Keratinocyte (primary cell): ENCODE measurements around the gene TMEM52B. TPM values are rescaled to one million over a fixed set of nuclear protein-coding genes. Genes with fewer than 3 reads are reported as not detected.

Experiments used
- DNase-seq: peaks from one replicate; pipeline ENCODE4 v3.0.0-alpha.2; 2011; ENCODE audit warnings: low read depth, missing footprints, low spot score
- FAIRE-seq: peaks from 2 replicates; lab custom pipeline; 2011; peaks lifted over from hg19 to GRCh38; lab: Jason Lieb, UNC
- H2AFZ ChIP-seq: 2 replicates; pipeline ENCODE4 v1.6.0; 2012; ENCODE audit warnings: low read length, control low read depth, inconsistent platforms; ENCODE audit not compliant: control insufficient read depth
- H3K27ac ChIP-seq: 2 replicates; pipeline ENCODE4 v1.5.1; 2011; ENCODE audit warnings: low read length; ENCODE audit not compliant: control insufficient read depth, insufficient read depth
- H3K27me3 ChIP-seq: 3 replicates; pipeline ENCODE4 v1.6.0; 2011; ENCODE audit warnings: low read length; ENCODE audit not compliant: control insufficient read depth, insufficient read depth; ENCODE audit errors: extremely low read depth
- H3K36me3 ChIP-seq, 2 experiments: 2 replicates in 1 of 2; 3 replicates in 1 of 2; pipeline ENCODE4 v1.5.1; 2011; ENCODE audit warnings: low read length in 2 of 2, mild to moderate bottlenecking in 1 of 2; ENCODE audit not compliant: control insufficient read depth in 2 of 2, insufficient read depth in 2 of 2; ENCODE audit errors: extremely low read depth in 1 of 2
- H3K4me1 ChIP-seq: 3 replicates; pipeline ENCODE4 v1.5.1; 2011; ENCODE audit warnings: low read length; ENCODE audit not compliant: control insufficient read depth, insufficient read depth; ENCODE audit errors: extremely low read depth
- H3K4me2 ChIP-seq: 3 replicates; pipeline ENCODE4 v1.6.0; 2011; ENCODE audit warnings: low read depth, low read length; ENCODE audit not compliant: control insufficient read depth, insufficient read depth; ENCODE audit errors: extremely low read depth
- H3K4me3 ChIP-seq, 3 experiments: fragments of 200-600 bp in 1 of 3; sonication (generic) in 1 of 3; 2 replicates in 2 of 3; 3 replicates in 1 of 3; pipeline ENCODE4 v1.5.1; 2011 to 2016; ENCODE audit warnings: low read length in 3 of 3, mild to moderate bottlenecking in 3 of 3, control low read depth in 2 of 3, inconsistent platforms in 1 of 3, low read depth in 1 of 3, mixed read lengths in 1 of 3, mixed run types in 1 of 3, moderate library complexity in 1 of 3; ENCODE audit not compliant: control insufficient read depth in 2 of 3, insufficient read depth in 2 of 3; ENCODE audit errors: extremely low read depth in 1 of 3
- H3K79me2 ChIP-seq: 2 replicates; pipeline ENCODE4 v1.6.0; 2012; ENCODE audit warnings: low read length; ENCODE audit not compliant: control insufficient read depth, insufficient read depth
- H3K9ac ChIP-seq: 3 replicates; pipeline ENCODE4 v1.6.0; 2011; ENCODE audit warnings: low read length; ENCODE audit not compliant: control insufficient read depth, insufficient read depth; ENCODE audit errors: extremely low read depth
- H3K9me1 ChIP-seq: 3 replicates; pipeline ENCODE4 v1.6.0; 2011; ENCODE audit warnings: low read length; ENCODE audit not compliant: control insufficient read depth, insufficient read depth; ENCODE audit errors: extremely low read depth
- H3K9me3 ChIP-seq: 2 replicates; pipeline ENCODE4 v1.5.1; 2012; ENCODE audit warnings: low read depth, low read length; ENCODE audit not compliant: control insufficient read depth
- H4K20me1 ChIP-seq: 3 replicates; pipeline ENCODE4 v1.6.0; 2011; ENCODE audit warnings: low read length; ENCODE audit not compliant: control insufficient read depth, insufficient read depth; ENCODE audit errors: extremely low read depth
- CTCF ChIP-seq, 3 experiments: IDR thresholded peaks in 1 of 3; conservative IDR thresholded peaks in 1 of 3; optimal IDR thresholded peaks in 1 of 3; 2 replicates in 2 of 3; 3 replicates in 1 of 3; pipeline versions ENCODE3 to v1.5.1; 2011; ENCODE audit warnings: low read length in 3 of 3, mild to moderate bottlenecking in 3 of 3, moderate library complexity in 2 of 3, control low read depth in 1 of 3, inconsistent platforms in 1 of 3; ENCODE audit not compliant: insufficient read depth in 2 of 3; ENCODE audit errors: extremely low read depth in 1 of 3
- EZH2 ChIP-seq: IDR thresholded peaks from one replicate; pipeline ENCODE4 v1.6.1; 2012; ENCODE audit warnings: inconsistent platforms, mild to moderate bottlenecking, low read length, moderate library complexity
- dilution Hi-C: fragments of 300-500 bp; cut with MboI; formaldehyde crosslinking; loops from one replicate; pipeline ENCODE4 v1.7.0; 2020; ENCODE audit warnings: low sequenced_read_pairs; ENCODE audit not compliant: extremely low pct_ligation_motif_present
- polyA plus RNA-seq, 5 experiments: library from polyadenylated mRNA; depleted of rRNA in 3 of 5; stranded (reverse) in 3 of 5; stranded (forward) in 1 of 5; unstranded in 1 of 5; fragments of >200 nt; gene quantifications; 1 replicate in 1 of 5; 2 replicates in 3 of 5; 3 replicates in 1 of 5; pipeline versions ENCODE4 v1.2.1 to v1.2.3, GENCODE V29; 2011 to 2012; ENCODE audit warnings: missing spikeins in 2 of 5, low read depth in 1 of 5, low replicate concordance in 1 of 5

TMEM52B gene
- polyA plus RNA-seq, 1 donor (not counting 4 experiments of a cell fraction or from before 2014, with no cell fraction given): not detected

GRCh38 chr12:10159280-10159679 is 19.6 kb upstream of the TMEM52B start:
- no peak overlapping the region for H3K27ac ChIP-seq
- dilution Hi-C loops: no loop called here
- no peaks in the 10 kb centered on the region for H3K36me3 ChIP-seq
- H3K4me2 ChIP-seq: no peak overlapping the region
- no peak overlapping the region for H3K4me3 ChIP-seq
- H3K9me1 ChIP-seq: no peaks in the 10 kb centered on the region
- H3K4me1 ChIP-seq: peaks cover 5% of the 10 kb centered on the region
- no peaks in the 10 kb centered on the region for H3K9me3 ChIP-seq
- FAIRE-seq (no peak), DNase-seq (no peak)
- H3K79me2 ChIP-seq: no peaks in the 10 kb centered on the region
- H3K27me3 ChIP-seq: no peaks in the 10 kb centered on the region
- H4K20me1 ChIP-seq: no peaks in the 10 kb centered on the region
- no peak for TF ChIP-seq CTCF (optimal IDR thresholded peaks at IDR 0.05 in 1 of 3, IDR thresholded peaks at IDR 0.05 in 1 of 3, conservative IDR thresholded peaks at IDR 0.05 in 1 of 3; ENCODE audit: extremely low read depth in 1 of 3, insufficient read depth in 2 of 3, low read length in 3 of 3)
- no peak for TF ChIP-seq EZH2
- no peak overlapping the region for H2AFZ ChIP-seq
- H3K9ac ChIP-seq: no peak overlapping the region

DNA sequence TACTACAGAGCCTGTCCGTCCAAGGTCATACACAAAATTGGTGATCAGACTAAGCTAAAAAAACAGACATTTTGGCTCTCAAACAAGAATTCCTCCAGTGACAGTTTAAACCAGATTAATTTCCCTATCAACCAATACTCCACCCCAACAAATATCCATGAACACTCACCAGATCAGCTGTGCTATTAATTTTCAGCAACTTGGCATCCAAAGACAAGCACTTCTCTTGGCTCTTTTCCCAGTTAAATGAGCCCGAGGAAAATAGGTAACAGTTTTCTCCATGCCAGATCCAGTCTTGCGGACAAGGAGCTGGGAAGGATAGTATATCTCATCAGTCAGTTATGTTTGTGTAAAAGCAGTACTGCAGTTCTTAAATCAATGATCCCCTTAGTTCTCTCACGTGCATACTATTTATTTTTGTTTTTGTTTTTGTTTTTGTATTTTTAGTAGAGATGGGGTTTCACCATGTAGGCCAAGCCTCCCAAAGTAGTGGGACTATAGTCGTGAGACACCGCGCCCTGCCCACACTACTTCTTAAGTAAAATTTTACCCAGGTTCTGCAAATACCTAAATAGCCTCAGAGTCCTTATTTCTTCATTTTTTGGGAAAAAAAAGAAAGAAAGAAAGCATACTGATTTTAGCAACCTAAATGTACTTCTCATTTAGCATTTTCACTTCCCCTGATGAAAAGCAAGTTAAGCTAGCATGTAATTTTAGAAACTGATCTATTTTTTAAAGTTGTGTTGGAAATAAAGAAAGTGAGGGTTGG is 18.0 kb upstream of the TMEM52B start:
- H4K20me1 ChIP-seq: no peaks in the 10 kb centered on the region
- H3K4me2 ChIP-seq: no peak overlapping the region
- H3K4me3 ChIP-seq: no peak overlapping the region
- dilution Hi-C loops: loop anchor here (10.0 kb wide), 1 partner anchor 64 kb away; no protein-coding TSS in a partner anchor
- no peak overlapping the region for H2AFZ ChIP-seq
- no peak for DNase-seq
- no peak overlapping the region for H3K9ac ChIP-seq
- H3K27ac ChIP-seq: no peak overlapping the region
- H3K27me3 ChIP-seq: no peaks in the 10 kb centered on the region
- H3K9me3 ChIP-seq: no peaks in the 10 kb centered on the region
- peaks cover 5% of the 10 kb centered on the region for H3K4me1 ChIP-seq
- no peaks in the 10 kb centered on the region for H3K79me2 ChIP-seq
- peak; percentile 43 for FAIRE-seq
- no peaks in the 10 kb centered on the region for H3K9me1 ChIP-seq
- TF ChIP-seq EZH2 (no peak), CTCF (optimal IDR thresholded peaks at IDR 0.05 in 1 of 3, IDR thresholded peaks at IDR 0.05 in 1 of 3, conservative IDR thresholded peaks at IDR 0.05 in 1 of 3; ENCODE audit: extremely low read depth in 1 of 3, insufficient read depth in 2 of 3, low read length in 3 of 3) (no peak)
- no peaks in the 10 kb centered on the region for H3K36me3 ChIP-seq
